ENCODE data around the gene ITIH5. TPM values are rescaled to one million over a fixed set of nuclear protein-coding genes. Genes with fewer than 3 reads are reported as not detected.

Gene ITIH5
- total and polyA plus RNA-seq, 2 of the 8 experiments (the other 6 are each of a cell fraction or from before 2014, with no cell fraction given), result 5.8 to 7.6 TPM

DNA sequence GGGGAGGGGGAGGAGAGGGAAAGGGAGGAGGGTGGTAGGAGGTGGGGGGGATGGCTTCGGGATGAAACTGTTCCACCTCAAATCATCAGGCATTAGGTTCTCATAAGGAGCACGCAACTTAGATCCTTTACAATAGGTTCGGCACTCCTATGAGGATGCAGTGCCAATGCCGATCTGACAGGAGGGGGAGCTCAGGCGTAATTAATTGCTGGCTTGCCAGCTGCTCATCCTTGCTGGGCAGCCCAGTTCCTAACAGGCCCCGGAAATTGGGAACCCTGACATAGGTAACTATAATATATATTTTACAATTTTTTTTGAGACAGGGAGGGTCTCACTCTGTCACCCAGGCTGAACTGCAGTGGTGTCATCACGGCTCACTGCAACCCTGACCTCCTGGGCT, 137.1 kb downstream of the ITIH5 start:
- Histone ChIP-seq H3K79me2 (ENCODE audit: control insufficient read depth in 1 of 2, insufficient read depth in 2 of 2, low read length in 2 of 2) (no peaks in the 10 kb centered on the region), H3K4me2 (ENCODE audit: insufficient read depth in 1 of 2, low read depth in 2 of 2, low read length in 2 of 2) (no peak overlapping the region), H3K4me1 (replicated peaks in 1 of 4; ENCODE audit: control insufficient read depth in 3 of 4, insufficient read depth in 4 of 4, low read length in 3 of 4) (peaks cover 0 to 3% (median 0%) of the 10 kb centered on the region in 4 experiments; a peak in 1 of 7 replicates), H2BK5ac (ENCODE audit: low read depth, low read length) (no peak overlapping the region), H3K14ac (ENCODE audit: insufficient read length) (no peak overlapping the region), H3K9me3 (ENCODE audit: insufficient read depth in 2 of 2, low read depth in 1 of 2, low read length in 1 of 2) (no peaks in the 10 kb centered on the region), H3K56ac (replicated peaks; ENCODE audit: insufficient read length, low read depth, low read length) (no peak overlapping the region), H2BK12ac (ENCODE audit: low read depth, low read length) (no peak overlapping the region), H3K36me3 (ENCODE audit: control insufficient read depth in 2 of 4, insufficient read depth in 4 of 4, low read length in 3 of 4) (no peaks in the 10 kb centered on the region), H4K8ac (ENCODE audit: extremely low read depth, insufficient read depth, low read length) (no peak overlapping the region), H4K20me1 (replicated peaks in 1 of 2; ENCODE audit: control insufficient read depth in 1 of 2, insufficient read depth in 2 of 2, low read length in 2 of 2) (no peaks in the 10 kb centered on the region), H2BK120ac (replicated peaks; ENCODE audit: low read depth, low read length) (no peak overlapping the region), H3K79me1 (ENCODE audit: low read depth, low read length) (no peaks in the 10 kb centered on the region), H4K5ac (ENCODE audit: insufficient read length, low read depth, low read length) (no peak overlapping the region), H3K9ac (replicated peaks in 1 of 4; ENCODE audit: extremely low read depth in 1 of 4, low read depth in 3 of 4, low read length in 3 of 4) (no peak overlapping the region), H2AK5ac (ENCODE audit: low read depth, low read length) (no peak overlapping the region), H2BK15ac (ENCODE audit: low read length) (no peak overlapping the region), H2BK20ac (ENCODE audit: low read length) (no peak overlapping the region), H3K18ac (ENCODE audit: extremely low read depth, low read length) (no peak overlapping the region), H3K23ac (ENCODE audit: insufficient read length) (no peak overlapping the region), H3K27me3 (replicated peaks in 1 of 4; ENCODE audit: control insufficient read depth in 3 of 4, extremely low read depth in 1 of 4, insufficient read depth in 3 of 4, low read length in 3 of 4) (no peaks in the 10 kb centered on the region), H2AFZ (ENCODE audit: low read length) (no peak overlapping the region), H3K23me2 (ENCODE audit: low read depth, low read length) (no peaks in the 10 kb centered on the region), H3K4ac (replicated peaks; ENCODE audit: insufficient read length, low read depth, low read length) (no peak overlapping the region), H3K4me3 (ENCODE audit: extremely low read depth in 1 of 4, insufficient read depth in 2 of 4, low read depth in 3 of 4, low read length in 4 of 4) (no peak overlapping the region), H4K91ac (replicated peaks; ENCODE audit: insufficient read length, low read length) (no peak overlapping the region), H3K27ac (ENCODE audit: low read depth, low read length) (no peak overlapping the region)
- DNase-seq (ENCODE audit: low read depth in 1 of 2, low spot score in 2 of 2), result peak; percentile 29 to 65
- TF ChIP-seq RAD21 (IDR thresholded peaks at IDR 0.05 in 1 of 2, conservative IDR thresholded peaks at IDR 0.05 in 1 of 2; ENCODE audit: low read depth in 2 of 2, low read length in 2 of 2), result peak; percentile 91 to 94
- no peak for TF ChIP-seq MAFK (IDR thresholded peaks at IDR 0.05; ENCODE audit: low read depth, low read length)
- TF ChIP-seq, protein P1, sequence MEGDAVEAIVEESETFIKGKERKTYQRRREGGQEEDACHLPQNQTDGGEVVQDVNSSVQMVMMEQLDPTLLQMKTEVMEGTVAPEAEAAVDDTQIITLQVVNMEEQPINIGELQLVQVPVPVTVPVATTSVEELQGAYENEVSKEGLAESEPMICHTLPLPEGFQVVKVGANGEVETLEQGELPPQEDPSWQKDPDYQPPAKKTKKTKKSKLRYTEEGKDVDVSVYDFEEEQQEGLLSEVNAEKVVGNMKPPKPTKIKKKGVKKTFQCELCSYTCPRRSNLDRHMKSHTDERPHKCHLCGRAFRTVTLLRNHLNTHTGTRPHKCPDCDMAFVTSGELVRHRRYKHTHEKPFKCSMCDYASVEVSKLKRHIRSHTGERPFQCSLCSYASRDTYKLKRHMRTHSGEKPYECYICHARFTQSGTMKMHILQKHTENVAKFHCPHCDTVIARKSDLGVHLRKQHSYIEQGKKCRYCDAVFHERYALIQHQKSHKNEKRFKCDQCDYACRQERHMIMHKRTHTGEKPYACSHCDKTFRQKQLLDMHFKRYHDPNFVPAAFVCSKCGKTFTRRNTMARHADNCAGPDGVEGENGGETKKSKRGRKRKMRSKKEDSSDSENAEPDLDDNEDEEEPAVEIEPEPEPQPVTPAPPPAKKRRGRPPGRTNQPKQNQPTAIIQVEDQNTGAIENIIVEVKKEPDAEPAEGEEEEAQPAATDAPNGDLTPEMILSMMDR (IDR thresholded peaks at IDR 0.05; ENCODE audit: control extremely low read depth in 1 of 3, insufficient read depth in 1 of 3, low read depth in 1 of 3, low read length in 3 of 3), result peak; percentile 75 to 90 (median 77)
- no peak for TF ChIP-seq SUZ12 (IDR thresholded peaks at IDR 0.05; ENCODE audit: low read length)
- no peak for TF ChIP-seq CREB1 (IDR thresholded peaks at IDR 0.05)
- CTCF ChIA-PET (ENCODE audit: partially characterized antibody), result interaction anchor here (0.6 to 5.5 kb wide), 19 partner anchors 9 to 1775 kb away, joined by 3 to 70 read pairs (median 3); partner anchors contain the start of gene ITIH5
- FAIRE-seq, result peak; percentile 45
- 67% methylated on average over 6 of the region's 7 CpGs; no CpG with 5 or more reads in 1 of the 2 experiments for WGBS, 2 experiments (ENCODE audit: extremely low coverage in 1 of 2, insufficient coverage in 1 of 2, insufficient read length in 1 of 2, insufficient replicate concordance in 2 of 2, low coverage in 1 of 2, low lambda C conversion rate in 2 of 2, missing lambda C conversion rate in 1 of 2)
- POLR2A ChIA-PET (ENCODE audit: partially characterized antibody), result no interaction called here

All from H1 (cell line).